HCT116 (cell line): Measurements from ENCODE around the gene WSCD2. TPM values are rescaled to one million over a fixed set of nuclear protein-coding genes. Genes with fewer than 3 reads are reported as not detected.

Experiments used
- ATAC-seq: fragments of 200-7000 bp; cut with Tn5 transposase; 2 replicates; pipeline ENCODE4 v1.9.1; 2020; ENCODE audit warnings: mild to moderate bottlenecking, moderate library complexity
- BruUV-seq: library from RNA; stranded (reverse); fragments of 400-500 nt; replicated peaks from 2 replicates; lab custom pipeline; 2021; lab: Mats Ljungman, UMichigan
- CTCF ChIA-PET: fragments of 300-600 bp; sonication (Branson Sonifier 250); formaldehyde crosslinking; loops from one replicate; lab custom pipeline; 2021; ENCODE audit warnings: antibody characterized with exemption; lab: Charles Lee
- POLR2A ChIA-PET: fragments of 300-600, 350-600 bp; sonication (Branson Sonifier 250); formaldehyde crosslinking; loops from one replicate; lab custom pipeline; 2021; ENCODE audit warnings: antibody characterized with exemption; lab: Charles Lee
- RAD21 ChIA-PET, 2 experiments: fragments of 300-600 bp; sonication (Branson Sonifier 250); formaldehyde crosslinking; loops; one replicate each; lab custom pipeline; 2023; ENCODE audit warnings: low total read pairs in 2 of 2; ENCODE audit not compliant: uncharacterized antibody in 2 of 2, unreplicated experiment in 2 of 2, low non-redundant PET in 1 of 2; lab: Charles Lee
- DNase-seq: peaks from one replicate; pipeline ENCODE4 v3.0.0-alpha.2; 2010; ENCODE audit warnings: low read depth, low spot score
- H2AFZ ChIP-seq: fragments of 200-600 bp; shearing (Covaris generic), sonication (generic); 2 replicates; pipeline ENCODE4 v1.6.1; 2017; ENCODE audit warnings: low read depth, mixed run types, mixed read lengths, antibody characterized with exemption, low read length; ENCODE audit not compliant: poor library complexity, severe bottlenecking
- H3K27ac ChIP-seq: 2 replicates; pipeline ENCODE4 v1.5.1; 2012; ENCODE audit warnings: low read depth, low read length
- H3K27me3 ChIP-seq: fragments of 200-600 bp; sonication (generic); 2 replicates; pipeline ENCODE4 v1.6.1; 2016; ENCODE audit warnings: mixed run types, low read length, mixed read lengths; ENCODE audit not compliant: insufficient read depth
- H3K36me3 ChIP-seq, 2 experiments: fragments of 200-500 bp in 1 of 2; fragments of 200-600 bp in 1 of 2; sonication (Bioruptor generic) in 1 of 2; sonication (generic) in 1 of 2; 2 replicates each; pipeline versions ENCODE4 v1.5.1 to v1.6.1; 2014 to 2016; ENCODE audit warnings: low read length in 2 of 2, inconsistent platforms in 1 of 2, mixed read lengths in 1 of 2, mixed run types in 1 of 2; ENCODE audit not compliant: insufficient read depth in 2 of 2, control insufficient read depth in 1 of 2
- H3K4me1 ChIP-seq, 2 experiments: fragments of 200-600 bp in 1 of 2; sonication (generic) in 1 of 2; 2 replicates each; pipeline versions ENCODE4 v1.5.1 to v1.6.1; 2012 to 2017; ENCODE audit warnings: low read length in 2 of 2, inconsistent platforms in 1 of 2, mild to moderate bottlenecking in 1 of 2, mixed read lengths in 1 of 2, mixed run types in 1 of 2, moderate library complexity in 1 of 2; ENCODE audit not compliant: insufficient read depth in 2 of 2, control insufficient read depth in 1 of 2
- H3K4me2 ChIP-seq: fragments of 200-600 bp; sonication (generic); 2 replicates; pipeline ENCODE4 v1.6.1; 2017; ENCODE audit warnings: mixed run types, low read length, mixed read lengths
- H3K4me3 ChIP-seq, 2 experiments: fragments of 200-600 bp in 1 of 2; sonication (generic) in 1 of 2; replicated peaks in 1 of 2; 2 replicates each; pipeline ENCODE4 v1.5.1; 2011 to 2016; ENCODE audit warnings: low read length in 2 of 2, control low read depth in 1 of 2, low read depth in 1 of 2, mild to moderate bottlenecking in 1 of 2, mixed read lengths in 1 of 2, mixed run types in 1 of 2
- H3K79me2 ChIP-seq: fragments of 200-600 bp; sonication (generic); 2 replicates; pipeline ENCODE4 v1.6.1; 2017; ENCODE audit warnings: mild to moderate bottlenecking, mixed run types, low read length, moderate library complexity, mixed read lengths; ENCODE audit not compliant: insufficient read depth
- H3K9ac ChIP-seq: fragments of 200-600 bp; sonication (generic); 2 replicates; pipeline ENCODE4 v1.6.1; 2016; ENCODE audit warnings: low read length, mixed read lengths
- H3K9me2 ChIP-seq: fragments of 200-600 bp; sonication (generic), shearing (Covaris generic); 2 replicates; pipeline ENCODE4 v1.6.1; 2017; ENCODE audit warnings: mixed run types, mild to moderate bottlenecking, moderate library complexity; ENCODE audit not compliant: insufficient read depth
- H3K9me3 ChIP-seq, 2 experiments: fragments of 200-500 bp in 1 of 2; fragments of 200-600 bp in 1 of 2; sonication (Bioruptor generic) in 1 of 2; sonication (generic) in 1 of 2; 2 replicates each; pipeline ENCODE4 v1.6.1; 2014 to 2017; ENCODE audit warnings: low read length in 2 of 2, mixed read lengths in 2 of 2, inconsistent platforms in 1 of 2, low read depth in 1 of 2, mild to moderate bottlenecking in 1 of 2, mixed run types in 1 of 2, moderate library complexity in 1 of 2; ENCODE audit not compliant: control insufficient read depth in 1 of 2, insufficient read depth in 1 of 2
- H4K20me1 ChIP-seq: fragments of 200-600 bp; sonication (generic), shearing (Covaris generic); 2 replicates; pipeline ENCODE4 v1.6.1; 2017; ENCODE audit warnings: mixed run types, mild to moderate bottlenecking, moderate library complexity; ENCODE audit not compliant: insufficient read depth
- ATF3 ChIP-seq: IDR thresholded peaks from 2 replicates; pipeline ENCODE4 v1.6.1; 2012
- CEBPB ChIP-seq: IDR thresholded peaks from 2 replicates; pipeline ENCODE4 v1.6.1; 2012; ENCODE audit warnings: low read depth
- CTCF ChIP-seq, 3 experiments: fragments of 200-600 bp in 1 of 3; sonication (generic) in 1 of 3; IDR thresholded peaks in 2 of 3; conservative IDR thresholded peaks in 1 of 3; 2 replicates each; pipeline ENCODE4 v1.5.1; 2012 to 2017; ENCODE audit warnings: low read depth in 2 of 3, low read length in 2 of 3, antibody characterized with exemption in 1 of 3, borderline replicate concordance in 1 of 3, control low read depth in 1 of 3, mild to moderate bottlenecking in 1 of 3, mixed read lengths in 1 of 3, mixed run types in 1 of 3, moderate library complexity in 1 of 3; ENCODE audit not compliant: insufficient read depth in 1 of 3
- EGR1 ChIP-seq: IDR thresholded peaks from 2 replicates; pipeline ENCODE4 v1.6.1; 2012; ENCODE audit warnings: low read depth
- ELF1 ChIP-seq: IDR thresholded peaks from 2 replicates; pipeline ENCODE4 v1.6.1; 2012; ENCODE audit warnings: low read depth, borderline replicate concordance
- EZH2 ChIP-seq: fragments of 200-600 bp; sonication (generic); IDR thresholded peaks from 2 replicates; pipeline ENCODE4 v1.6.1; 2017; ENCODE audit warnings: antibody characterized with exemption, mixed run types
- EZH2phosphoT487 ChIP-seq: fragments of 200-600 bp; IDR thresholded peaks from 2 replicates; pipeline ENCODE4 v1.6.1; 2018; ENCODE audit warnings: antibody characterized with exemption, borderline replicate concordance
- FOSL1 ChIP-seq: IDR thresholded peaks from 2 replicates; pipeline ENCODE4 v1.6.1; 2012; ENCODE audit warnings: low read depth
- MAX ChIP-seq: IDR thresholded peaks from 2 replicates; pipeline ENCODE4 v1.6.1; 2012
- SIN3A ChIP-seq: IDR thresholded peaks from 2 replicates; pipeline ENCODE4 v1.6.1; 2012; ENCODE audit warnings: low read depth
- ZNF274 ChIP-seq: fragments of 200-500 bp; sonication (Bioruptor generic); IDR thresholded peaks from 2 replicates; pipeline ENCODE4 v1.6.1; 2014; ENCODE audit warnings: mild to moderate bottlenecking, low read depth, low read length, inconsistent platforms
- intact Hi-C: fragments of 100-400 bp; cut with micrococcal nuclease; formaldehyde crosslinking; loops from 2 replicates; pipeline ENCODE4 v1.10.0; 2022
- total RNA-seq: library from RNA; stranded (reverse); gene quantifications from one replicate; pipeline ENCODE4 v1.2.1, GENCODE V29; 2021; ENCODE audit not compliant: unreplicated experiment

The WSCD2 gene
- total RNA-seq, 1 experiment from 2014 or later, result 0.05 TPM

- no peak for TF ChIP-seq ATF3
Observed at GRCh38 chr12:108260039-108260438, 131.0 kb downstream of the WSCD2 start (continued).

GRCh38 chr12:108260969-108261368, 131.9 kb downstream of the WSCD2 start:
- no peaks in the 10 kb centered on the region for H3K79me2 ChIP-seq
- intact Hi-C loops, result no loop called here

More at GRCh38 chr12:108260969-108261368, 131.9 kb downstream of the WSCD2 start:
- H3K9ac ChIP-seq, result no peak overlapping the region
- no peak overlapping the region for H3K4me2 ChIP-seq
- H3K9me2 ChIP-seq, result no peaks in the 10 kb centered on the region
- CTCF ChIA-PET, result no interaction called here
- TF ChIP-seq CTCF (IDR thresholded peaks at IDR 0.05 in 2 of 3, conservative IDR thresholded peaks at IDR 0.05 in 1 of 3; ENCODE audit: borderline replicate concordance in 1 of 3, insufficient read depth in 1 of 3, low read depth in 2 of 3, low read length in 2 of 3) (no peak), EZH2phosphoT487 (no peak), ATF3 (no peak), EZH2 (no peak), ZNF274 (no peak), EGR1 (no peak), FOSL1 (no peak), CEBPB (no peak), MAX (no peak), ELF1 (no peak), SIN3A (no peak)
- no peak overlapping the region for H2AFZ ChIP-seq
- no peak for DNase-seq
- POLR2A ChIA-PET, result no interaction called here
- ATAC-seq, result no peak
- H3K4me3 ChIP-seq, result no peak overlapping the region
- RAD21 ChIA-PET, result no interaction called here
- peaks cover 5 to 20% of the 10 kb centered on the region in 2 experiments; a peak in 2 of 4 replicates for H3K9me3 ChIP-seq
- peaks cover 40% of the 10 kb centered on the region for H3K27me3 ChIP-seq
- H3K36me3 ChIP-seq, result no peaks in the 10 kb centered on the region
- no peak overlapping the region for H3K27ac ChIP-seq
- H4K20me1 ChIP-seq, result no peaks in the 10 kb centered on the region
- H3K4me1 ChIP-seq, result no peaks in the 10 kb centered on the region
- no TSS peak for BruUV-seq
